Measurements from ENCODE around the gene ADPGK.
"Not testable (repeated sequence)": the region's sequence is repeated elsewhere in the genome, so short reads cannot be mapped to it uniquely, and the experiment has no call there.

Gene ADPGK

DNA sequence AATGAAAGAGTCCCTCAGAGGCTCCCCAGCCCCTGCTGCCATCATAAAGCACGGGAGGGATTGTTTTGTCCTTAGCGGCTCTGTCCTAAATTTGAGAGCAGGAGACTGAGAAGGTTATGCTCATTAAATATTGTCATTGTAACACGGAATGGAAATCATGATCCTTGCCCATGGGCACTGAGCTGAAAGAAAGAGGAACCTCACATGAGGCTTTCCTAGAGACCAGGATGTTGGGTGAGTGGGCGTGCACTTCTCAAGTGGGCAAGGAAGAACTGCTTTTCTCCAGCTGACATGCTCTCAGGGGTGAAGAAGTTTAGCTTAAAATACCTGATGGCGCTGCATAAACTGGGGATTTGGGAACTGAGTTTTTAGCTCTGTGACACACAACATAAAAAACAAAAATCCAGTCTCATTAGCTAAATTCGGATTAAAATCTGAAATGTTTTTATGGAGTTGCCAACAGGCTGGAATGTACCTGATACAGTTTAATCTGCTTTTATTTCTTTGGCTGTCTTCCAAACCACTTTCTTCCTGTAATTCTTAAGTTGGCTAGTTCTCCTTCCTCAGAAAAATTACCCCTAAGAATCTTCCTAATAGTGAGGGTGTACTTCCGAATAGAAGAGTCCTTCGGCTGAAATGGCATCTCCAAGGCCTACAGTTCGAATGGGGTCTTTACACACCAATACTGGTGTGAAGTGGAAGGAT is 31.7 kb downstream of the ADPGK start:
- DNase-seq (ENCODE audit: low read depth in 2 of 2): no peak

DNA sequence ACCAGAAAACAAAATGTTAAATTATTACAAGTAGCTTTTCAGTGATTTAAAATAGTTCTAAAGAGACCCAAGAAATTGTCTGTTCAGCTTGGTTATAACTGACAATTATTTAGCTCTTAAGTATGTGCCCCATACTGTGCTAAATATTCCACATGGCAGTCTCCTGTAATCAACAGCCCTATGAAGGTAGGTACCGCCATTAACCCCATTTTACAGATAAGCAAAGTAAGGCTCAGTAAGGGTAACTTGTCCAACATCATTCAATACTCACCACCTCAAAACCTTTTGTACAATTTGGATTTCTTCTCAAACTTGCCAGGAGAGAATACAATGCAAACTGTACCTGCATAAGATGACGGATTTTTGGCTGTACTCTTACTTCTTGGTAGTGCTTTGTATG is 33.9 kb downstream of the ADPGK start:
- no peak for DNase-seq (ENCODE audit: low read depth in 2 of 2)

DNA sequence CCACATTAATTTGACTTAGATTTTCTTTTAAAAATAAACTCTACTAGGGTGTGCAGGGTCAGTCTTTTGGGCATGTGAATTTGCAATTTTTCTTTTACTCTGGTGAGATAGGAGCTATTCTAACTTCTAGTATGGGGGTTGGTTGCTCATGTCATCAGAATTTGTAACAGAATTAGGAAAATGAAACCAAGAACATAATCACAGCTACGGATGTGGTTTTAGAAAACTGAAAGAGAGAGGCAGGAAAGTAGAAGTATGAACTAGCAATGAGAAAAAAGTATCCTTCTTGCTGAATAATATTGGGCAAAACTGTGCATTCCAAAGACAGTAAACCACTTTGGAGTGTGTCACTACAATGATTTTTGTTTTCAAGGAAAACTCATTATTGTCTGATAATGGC is 43.3 kb downstream of the ADPGK start:
- DNase-seq (ENCODE audit: low read depth in 2 of 2): no peak

DNA sequence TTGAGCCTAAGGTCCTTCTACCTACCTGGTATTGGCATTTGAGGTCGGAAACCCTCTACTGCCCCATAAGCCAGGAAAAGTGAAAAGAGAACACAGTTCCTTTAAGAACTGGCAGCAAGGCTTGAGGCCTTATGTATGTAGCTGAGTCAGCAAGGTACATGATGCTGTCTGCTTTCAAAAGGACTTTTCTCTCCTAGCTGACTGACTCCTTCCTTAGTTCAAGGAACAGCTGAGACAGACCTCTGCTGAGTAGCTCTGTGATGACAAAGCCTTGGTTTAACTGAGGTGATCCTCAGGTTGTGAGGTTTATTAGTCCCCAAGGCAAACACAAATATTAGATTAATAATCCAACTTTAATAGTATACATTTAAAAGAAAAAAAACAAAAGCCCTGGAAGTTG is 45.8 kb downstream of the ADPGK start:
- DNase-seq (ENCODE audit: low read depth in 2 of 2): no peak

DNA sequence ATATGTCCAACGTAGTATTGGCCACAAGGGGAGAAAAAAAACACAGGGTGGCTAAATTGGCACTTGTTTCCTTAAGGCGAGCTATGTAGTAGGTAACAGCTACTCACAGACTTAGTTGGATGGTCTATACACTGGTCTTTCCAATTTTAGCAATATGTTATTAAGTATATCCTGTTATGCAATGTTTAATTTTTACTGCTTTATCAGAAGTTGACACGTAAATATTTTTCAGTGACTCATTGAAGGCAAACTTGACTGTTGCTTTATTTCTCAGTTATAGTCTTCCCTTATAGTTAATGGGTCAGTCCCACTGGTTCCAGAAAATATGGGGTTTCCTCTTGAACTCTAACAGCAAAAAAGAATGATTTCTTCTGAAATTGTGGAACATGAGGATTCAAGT is 46.5 kb downstream of the ADPGK start:
- DNase-seq (ENCODE audit: low read depth in 2 of 2): no peak

DNA sequence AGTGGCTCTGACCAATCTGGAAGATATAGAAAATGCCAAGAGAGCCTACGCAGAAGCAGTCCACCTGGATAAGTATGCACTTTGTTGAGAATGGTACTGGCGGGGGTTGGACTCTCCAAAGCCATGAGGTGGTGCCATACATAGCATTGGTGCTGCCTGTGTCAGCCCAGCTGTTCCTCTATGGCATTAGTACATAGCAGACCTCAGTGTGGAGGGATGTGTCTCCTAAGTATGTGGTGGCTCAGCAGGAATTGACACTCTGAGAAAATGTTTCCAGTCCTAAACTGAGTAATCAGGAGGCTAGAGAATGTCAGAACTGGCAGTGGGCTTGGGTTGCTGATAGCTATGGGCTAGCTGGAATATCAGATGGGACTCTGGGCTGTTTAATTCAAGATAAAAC is 48.4 kb downstream of the ADPGK start:
- DNase-seq (ENCODE audit: low read depth in 2 of 2): no peak

DNA sequence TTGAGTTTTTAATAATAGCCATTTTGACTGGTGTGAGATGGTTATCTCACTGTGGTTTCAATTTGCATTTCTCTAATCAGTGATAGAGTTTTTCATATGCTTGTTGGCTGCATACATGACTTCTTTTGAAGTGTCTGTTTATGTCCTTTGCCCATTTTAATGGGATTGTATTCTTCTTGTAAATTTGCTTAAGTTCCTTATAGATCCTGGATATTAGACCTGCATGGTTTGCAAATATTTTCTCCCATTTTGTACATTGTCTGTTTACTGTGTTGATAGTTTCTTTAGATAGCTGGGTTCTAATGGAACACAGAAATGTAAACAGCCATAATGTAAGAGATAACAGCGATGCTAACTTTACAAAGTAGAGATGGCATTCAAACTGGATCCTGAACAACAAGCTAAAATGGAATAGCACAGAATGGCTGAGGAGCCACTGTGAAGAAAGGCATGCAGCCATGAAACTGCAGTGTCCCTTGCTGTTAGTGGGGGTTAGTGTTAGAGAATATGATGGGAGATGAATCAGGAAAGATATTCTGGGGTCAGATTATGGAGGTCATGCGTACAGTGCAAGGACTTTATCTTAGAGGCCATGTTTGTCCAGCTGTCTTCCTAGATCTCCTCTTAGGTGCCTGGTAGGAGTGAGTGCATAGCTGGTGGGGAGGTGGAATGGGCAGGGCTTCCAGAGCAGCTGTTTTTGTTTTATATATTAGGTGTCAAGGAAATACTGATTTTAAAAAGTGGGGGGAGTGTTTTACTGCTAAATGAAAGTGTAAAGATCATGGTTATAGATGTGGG is 49.4 kb downstream of the ADPGK start:
- DNase-seq (ENCODE audit: low read depth in 2 of 2): no peak

DNA sequence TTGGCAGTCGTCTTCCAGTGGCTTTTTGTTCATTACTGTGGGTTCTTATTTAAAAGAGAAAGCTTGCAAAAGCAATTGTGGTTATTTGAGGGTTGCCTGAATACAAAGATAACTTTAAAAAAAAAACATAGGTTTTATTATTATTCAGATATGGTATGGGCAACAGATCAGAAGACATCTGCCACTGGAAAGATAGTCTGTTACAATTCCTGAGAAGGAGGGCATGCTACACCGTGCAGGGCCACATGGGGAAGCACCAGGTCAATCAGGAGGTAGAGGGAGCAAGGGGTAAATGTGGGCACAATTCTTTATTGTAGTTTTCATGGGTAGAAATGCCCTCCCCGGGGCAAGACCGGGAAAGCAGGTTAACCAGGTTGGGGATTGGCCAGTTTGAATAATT is 51.0 kb downstream of the ADPGK start:
- no peak for DNase-seq (ENCODE audit: low read depth in 2 of 2)

DNA sequence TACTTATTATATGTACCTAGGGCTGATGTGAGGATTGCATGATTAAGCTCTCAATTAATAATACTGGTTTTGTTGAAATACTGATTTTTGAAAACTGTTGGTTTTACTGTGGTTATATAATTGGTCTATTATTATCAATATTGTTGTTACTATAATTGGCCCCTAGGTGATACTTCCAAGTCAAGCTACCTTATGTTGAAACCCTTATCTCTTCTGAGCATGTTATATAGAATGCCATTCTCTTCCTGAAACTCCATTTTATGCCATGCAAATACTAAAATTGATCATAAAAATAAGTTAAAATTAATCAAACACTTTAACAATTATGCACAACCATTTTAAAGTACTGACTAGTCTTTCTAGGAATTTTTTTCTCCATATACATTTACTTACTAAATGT is 51.5 kb downstream of the ADPGK start:
- no peak for DNase-seq (ENCODE audit: low read depth in 2 of 2)

DNA sequence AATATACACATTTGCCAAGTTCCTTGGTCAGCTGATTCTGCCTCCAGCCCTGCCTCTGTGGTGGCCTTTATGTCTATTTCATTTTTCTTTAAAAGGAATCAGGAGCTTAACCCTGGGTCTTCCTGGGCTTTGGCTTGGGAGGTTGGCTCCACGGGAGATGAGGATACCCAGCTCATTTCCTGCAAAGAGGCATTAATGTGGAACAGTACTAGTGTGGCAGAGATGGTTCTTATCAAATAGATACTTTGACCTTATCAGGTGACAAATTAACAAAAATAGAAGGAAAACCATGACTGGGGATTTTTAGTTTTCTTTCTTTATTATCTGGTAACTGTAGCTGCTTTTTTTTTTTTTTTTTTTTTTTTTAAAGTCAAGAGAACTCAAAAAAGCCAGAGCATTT is 54.7 kb downstream of the ADPGK start:
- DNase-seq (ENCODE audit: low read depth in 2 of 2): no peak

DNA sequence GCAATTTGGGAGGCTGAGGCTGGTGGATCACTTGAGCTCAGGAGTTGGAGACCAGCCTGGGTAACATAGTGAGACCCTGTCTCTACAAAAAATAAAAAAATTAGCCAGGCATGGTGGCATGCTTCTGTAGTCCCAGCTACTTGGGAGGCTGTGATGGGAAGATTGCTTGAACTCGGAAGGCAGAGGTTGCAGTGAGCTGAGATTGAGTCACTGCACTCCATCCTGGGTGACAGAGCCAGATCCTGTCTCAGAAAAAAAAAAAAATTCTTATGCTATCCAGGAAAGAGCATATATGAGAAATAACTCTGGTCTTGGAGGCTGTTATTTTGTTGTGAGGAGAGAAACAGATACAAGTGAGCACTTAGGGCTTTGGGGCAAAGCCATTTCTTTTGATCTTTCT is 55.3 kb downstream of the ADPGK start:
- DNase-seq (ENCODE audit: low read depth in 2 of 2): not testable (repeated sequence)

DNA sequence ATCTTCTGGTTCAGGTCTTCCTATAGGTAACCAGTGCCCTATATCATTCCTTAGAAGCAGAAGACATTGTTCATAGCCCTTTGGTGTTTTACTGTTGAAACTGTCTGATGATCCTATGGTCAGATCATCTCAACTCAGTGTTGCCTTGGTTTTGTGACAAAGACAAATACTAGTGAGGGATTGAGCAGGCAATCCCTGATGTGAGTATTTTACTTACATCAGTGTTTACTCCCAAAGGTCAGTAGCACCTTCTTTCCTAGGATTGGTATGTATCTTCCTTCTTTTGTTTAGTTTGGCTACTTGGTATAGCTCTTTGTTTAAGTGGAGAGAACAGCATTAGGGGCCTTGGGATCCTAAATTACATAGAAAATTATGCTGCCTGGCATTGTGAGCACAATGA is 56.4 kb downstream of the ADPGK start:
- DNase-seq (ENCODE audit: low read depth in 2 of 2): no peak

DNA sequence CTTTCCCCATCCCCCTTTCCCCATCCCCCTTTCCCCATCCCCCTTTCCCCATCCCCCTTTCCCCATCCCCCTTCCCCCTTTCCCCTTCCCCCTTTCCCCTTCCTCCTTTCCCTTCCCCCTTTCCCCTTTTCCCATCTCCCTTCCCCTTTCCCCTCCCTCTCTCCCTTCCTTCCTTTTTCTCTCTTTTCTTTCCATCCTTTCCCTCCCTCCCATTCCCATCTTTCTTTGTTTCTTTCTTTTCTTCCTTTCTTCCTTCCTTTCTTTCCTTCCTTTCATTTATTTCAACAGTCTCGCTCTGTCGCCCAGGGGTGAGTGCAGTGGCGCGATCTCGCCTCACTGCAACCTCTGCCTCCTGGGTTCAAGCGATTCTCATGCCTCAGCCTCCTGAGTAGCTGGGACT is 57.7 kb downstream of the ADPGK start:
- DNase-seq (ENCODE audit: low read depth in 2 of 2): not testable (repeated sequence)

DNA sequence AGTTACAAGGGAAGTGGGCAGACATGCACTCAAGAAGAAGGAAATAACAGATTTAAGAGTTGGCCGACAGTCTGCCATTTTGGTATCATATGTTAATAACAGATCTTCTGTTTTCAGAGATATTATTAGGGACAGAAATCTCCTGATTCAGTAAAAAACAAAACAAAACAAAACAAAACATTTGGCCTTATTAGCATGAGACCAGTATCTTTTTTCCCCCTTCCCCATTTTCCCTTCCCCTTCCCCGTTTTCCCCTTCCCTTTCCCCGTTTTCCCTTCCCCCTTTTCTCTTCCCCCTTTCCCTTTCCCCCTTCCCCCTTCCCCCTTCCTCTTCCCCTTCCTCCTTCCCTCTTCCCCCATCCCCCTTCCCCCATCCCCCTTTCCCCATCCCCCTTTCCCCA is 58.1 kb downstream of the ADPGK start:
- DNase-seq (ENCODE audit: low read depth in 2 of 2): no peak

DNA sequence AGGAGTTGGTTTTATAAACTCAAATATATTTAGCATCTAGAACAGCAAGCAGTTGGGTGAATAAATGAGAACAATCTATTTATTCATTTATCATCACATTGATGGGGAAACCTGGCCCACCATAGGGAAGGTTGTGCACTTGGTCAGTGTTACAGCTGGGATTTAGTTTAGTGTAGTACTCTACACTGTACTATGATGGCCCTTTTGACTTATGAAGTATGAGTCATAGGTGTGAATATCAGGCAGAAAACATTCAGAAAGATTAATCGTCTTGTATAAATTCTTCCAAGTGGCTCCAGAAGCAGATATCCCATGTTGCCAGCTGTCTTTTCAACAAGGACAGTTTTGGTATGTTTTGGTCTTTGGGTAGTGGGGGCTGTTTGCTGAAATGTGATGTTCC is 59.5 kb downstream of the ADPGK start:
- no peak for DNase-seq (ENCODE audit: low read depth in 2 of 2)

DNA sequence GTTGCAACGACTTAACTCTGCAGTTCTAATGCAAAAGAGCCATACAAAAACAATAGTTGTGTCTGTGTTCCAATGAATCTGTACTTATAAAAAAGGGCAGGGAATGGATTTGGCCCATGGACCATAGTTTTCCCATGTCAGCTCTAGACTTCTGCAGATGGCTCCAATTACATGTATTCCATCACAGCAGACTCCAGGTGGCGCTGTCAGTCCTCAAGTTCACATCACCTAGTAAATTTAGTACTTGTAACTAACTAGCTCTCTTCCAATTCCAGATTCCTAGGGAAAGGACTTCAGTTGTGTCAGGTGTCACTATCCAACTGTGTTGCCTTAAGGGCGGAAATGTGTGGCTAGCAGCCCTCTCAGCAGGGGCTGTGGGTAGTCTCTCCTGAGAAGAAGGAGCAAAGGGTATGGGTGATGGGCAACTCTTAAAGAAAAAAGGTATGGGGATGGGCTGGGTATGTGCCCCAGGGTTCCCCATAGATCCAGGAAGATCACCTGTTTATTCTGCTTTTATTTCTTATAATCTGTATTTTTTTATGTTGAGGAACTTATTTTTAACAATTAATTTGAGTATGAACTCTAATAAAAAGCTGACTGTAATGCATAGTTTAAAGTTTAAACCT is 61.4 kb downstream of the ADPGK start:
- peak; percentile 5 to 47 for DNase-seq (ENCODE audit: low read depth in 2 of 2)

DNA sequence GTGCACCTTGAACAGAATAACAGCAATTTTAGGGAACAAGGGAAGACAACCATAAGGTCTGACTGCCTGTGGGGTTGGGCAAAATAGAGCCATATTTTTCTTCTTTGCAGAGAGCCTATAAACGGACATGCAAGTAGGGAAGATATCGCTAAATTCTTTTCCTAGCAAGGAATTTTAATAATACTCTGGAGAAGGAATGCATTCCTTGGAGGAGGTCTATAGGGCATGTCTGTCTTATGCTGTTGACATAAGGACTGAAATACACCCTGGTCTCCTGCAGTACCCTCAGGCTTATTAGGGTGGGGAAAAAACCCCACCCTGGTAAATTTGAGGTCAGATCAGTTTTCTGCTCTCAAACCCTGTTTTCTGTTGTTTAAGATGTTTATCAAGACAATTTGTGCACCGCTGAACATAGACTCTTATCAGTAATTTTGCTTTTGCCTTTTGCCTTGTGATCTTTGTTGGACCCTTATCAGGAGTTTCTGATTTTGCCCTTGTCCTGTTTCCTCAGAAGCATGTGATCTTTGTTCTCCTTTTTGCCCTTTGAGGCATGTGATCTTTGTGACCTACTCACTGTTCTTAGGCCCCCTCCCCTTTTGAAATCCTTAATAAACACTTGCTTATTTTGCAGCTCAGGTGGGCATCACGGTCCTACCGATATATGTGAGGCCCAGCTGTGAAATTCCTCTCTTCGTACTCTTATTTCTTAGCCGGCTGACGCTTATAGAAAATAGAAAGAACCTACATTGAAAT is 74.8 kb downstream of the ADPGK start:
- DNase-seq (ENCODE audit: low read depth in 2 of 2): not testable (repeated sequence)

DNA sequence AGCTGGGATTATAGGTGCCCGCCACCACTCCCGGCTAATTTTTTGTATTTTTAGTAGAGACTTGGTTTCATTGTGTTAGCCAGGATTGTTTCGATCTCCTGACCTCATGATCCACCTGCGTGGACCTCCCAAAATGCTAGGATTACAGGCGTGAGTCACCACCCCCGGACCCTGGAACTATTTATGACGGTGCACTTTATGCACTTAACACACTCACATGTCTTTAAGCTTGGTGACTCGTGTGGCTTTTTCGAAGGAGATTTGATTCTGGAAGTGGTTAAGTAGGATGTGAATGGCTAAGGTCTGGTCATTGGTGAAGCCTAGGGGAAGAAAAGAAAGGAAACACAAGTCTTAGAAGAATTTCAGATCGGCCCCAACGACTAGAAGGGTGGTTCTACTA is 77.3 kb downstream of the ADPGK start:
- DNase-seq (ENCODE audit: low read depth in 2 of 2): no peak

Measured in stimulated activated CD4-positive, alpha-beta T cell treated with anti-CD3 and anti-CD28 coated beads, Interleukin-1b, Interleukin-23, amount 100 ng/mL, for 1 hour (primary cell).